Measurements from ENCODE around the gene SH2B3.

- TF ChIP-seq CTCF (IDR thresholded peaks at IDR 0.05; ENCODE audit: low read length), result no peak
- TF ChIP-seq EZH2phosphoT487 (IDR thresholded peaks at IDR 0.05; ENCODE audit: low read length), result no peak
These were observed 12.8 kb downstream of the SH2B3 start for GRCh38 chr12:111418594-111418880.
